Prostate gland (tissue), 2 donors: ENCODE measurements around the gene MAF.

Experiments
- POLR2A ChIP-seq: fragments of 450-650 bp; IDR thresholded peaks from one replicate; pipeline ENCODE4 v1.6.1; 2016; ENCODE audit warnings: antibody characterized with exemption, mild to moderate bottlenecking
- POLR2AphosphoS5 ChIP-seq: sonication (generic); formaldehyde crosslinking; IDR thresholded peaks from one replicate; pipeline ENCODE4 v1.6.1; 2017; ENCODE audit warnings: antibody characterized with exemption
- TF ChIP-seq, protein P1 (sequence below), 4 experiments: fragments of 200-600 bp in 2 of 4; fragments of 450-650 bp in 2 of 4; sonication (generic) in 2 of 4; IDR thresholded peaks; 1 replicate in 3 of 4; 2 replicates in 1 of 4; pipeline ENCODE4 v1.5.1; 2016 to 2019; ENCODE audit warnings: antibody characterized with exemption in 4 of 4, mild to moderate bottlenecking in 2 of 4, moderate library complexity in 2 of 4

- TF ChIP-seq, protein P1, sequence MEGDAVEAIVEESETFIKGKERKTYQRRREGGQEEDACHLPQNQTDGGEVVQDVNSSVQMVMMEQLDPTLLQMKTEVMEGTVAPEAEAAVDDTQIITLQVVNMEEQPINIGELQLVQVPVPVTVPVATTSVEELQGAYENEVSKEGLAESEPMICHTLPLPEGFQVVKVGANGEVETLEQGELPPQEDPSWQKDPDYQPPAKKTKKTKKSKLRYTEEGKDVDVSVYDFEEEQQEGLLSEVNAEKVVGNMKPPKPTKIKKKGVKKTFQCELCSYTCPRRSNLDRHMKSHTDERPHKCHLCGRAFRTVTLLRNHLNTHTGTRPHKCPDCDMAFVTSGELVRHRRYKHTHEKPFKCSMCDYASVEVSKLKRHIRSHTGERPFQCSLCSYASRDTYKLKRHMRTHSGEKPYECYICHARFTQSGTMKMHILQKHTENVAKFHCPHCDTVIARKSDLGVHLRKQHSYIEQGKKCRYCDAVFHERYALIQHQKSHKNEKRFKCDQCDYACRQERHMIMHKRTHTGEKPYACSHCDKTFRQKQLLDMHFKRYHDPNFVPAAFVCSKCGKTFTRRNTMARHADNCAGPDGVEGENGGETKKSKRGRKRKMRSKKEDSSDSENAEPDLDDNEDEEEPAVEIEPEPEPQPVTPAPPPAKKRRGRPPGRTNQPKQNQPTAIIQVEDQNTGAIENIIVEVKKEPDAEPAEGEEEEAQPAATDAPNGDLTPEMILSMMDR (IDR thresholded peaks at IDR 0.05) = no peak
- no peak for TF ChIP-seq POLR2AphosphoS5
- no peak for TF ChIP-seq POLR2A
Measured at GRCh38 chr16:79563921-79564320, 36.6 kb downstream of the MAF start.
